OCI-LY1 (cell line): ENCODE results near the gene PARN.

Experiments used
- H2AFZ ChIP-seq: fragments of 200-600 bp; sonication (generic), shearing (Covaris generic); 2 replicates; pipeline ENCODE4 v1.6.0; 2014; ENCODE audit warnings: antibody characterized with exemption, mild to moderate bottlenecking, low read length
- H3F3A ChIP-seq: fragments of 200-600 bp; sonication (generic), shearing (Covaris generic); 2 replicates; pipeline ENCODE4 v1.6.0; 2014; ENCODE audit warnings: mild to moderate bottlenecking, antibody characterized with exemption, low read length, moderate library complexity; ENCODE audit not compliant: insufficient read depth
- H3K27ac ChIP-seq: fragments of 200-600 bp; sonication (generic); 2 replicates; pipeline ENCODE4 v1.5.1; 2014; ENCODE audit warnings: low read length, mixed run types, mild to moderate bottlenecking, low read depth; ENCODE audit not compliant: poor library complexity, severe bottlenecking
- H3K27me3 ChIP-seq: fragments of 200-600 bp; sonication (generic); 2 replicates; pipeline ENCODE4 v1.6.0; 2014; ENCODE audit warnings: antibody characterized with exemption, mild to moderate bottlenecking, low read length, moderate library complexity; ENCODE audit not compliant: insufficient read depth
- H3K36me3 ChIP-seq: fragments of 200-600 bp; sonication (generic); 2 replicates; pipeline ENCODE4 v1.6.1; 2014; ENCODE audit warnings: mild to moderate bottlenecking, antibody characterized with exemption, low read length, moderate library complexity, mixed read lengths; ENCODE audit not compliant: insufficient read depth
- H3K4me1 ChIP-seq: fragments of 200-600 bp; sonication (generic); 2 replicates; pipeline ENCODE4 v1.5.1; 2014; ENCODE audit warnings: mild to moderate bottlenecking, low read length, moderate library complexity; ENCODE audit not compliant: insufficient read depth, severe bottlenecking
- H3K4me2 ChIP-seq: fragments of 200-600 bp; sonication (generic), shearing (Covaris generic); 2 replicates; pipeline ENCODE4 v1.6.1; 2014; ENCODE audit warnings: low read length
- H3K4me3 ChIP-seq: fragments of 200-600 bp; sonication (generic); 2 replicates; pipeline ENCODE4 v1.5.1; 2014; ENCODE audit warnings: low read length, low read depth, mild to moderate bottlenecking, mixed read lengths; ENCODE audit not compliant: poor library complexity, severe bottlenecking
- H3K79me2 ChIP-seq: fragments of 200-600 bp; shearing (Covaris generic); 2 replicates; pipeline ENCODE4 v1.6.1; 2016; ENCODE audit warnings: mixed run types, low read length, mixed read lengths; ENCODE audit not compliant: insufficient read depth
- H3K9ac ChIP-seq: fragments of 200-600 bp; sonication (generic), shearing (Covaris generic); 2 replicates; pipeline ENCODE4 v1.6.1; 2014; ENCODE audit warnings: mild to moderate bottlenecking, low read length, mixed read lengths
- H3K9me2 ChIP-seq: fragments of 200-600 bp; sonication (generic), shearing (Covaris generic); 2 replicates; pipeline ENCODE4 v1.6.1; 2014; ENCODE audit warnings: low read depth, mild to moderate bottlenecking, low read length, mixed read lengths
- H3K9me3 ChIP-seq: fragments of 200-600 bp; shearing (Covaris generic); 2 replicates; pipeline ENCODE4 v1.6.1; 2014; ENCODE audit warnings: low read length, mixed read lengths
- H4K20me1 ChIP-seq: fragments of 200-600 bp; sonication (generic), shearing (Covaris generic); 2 replicates; pipeline ENCODE4 v1.6.0; 2016; ENCODE audit warnings: mild to moderate bottlenecking, low read length; ENCODE audit not compliant: insufficient read depth
- CTCF ChIP-seq: fragments of 200-600 bp; sonication (generic), shearing (Covaris generic); IDR thresholded peaks from 2 replicates; pipeline ENCODE4 v1.5.1; 2017; ENCODE audit warnings: mild to moderate bottlenecking, antibody characterized with exemption, low read length, moderate library complexity, mixed read lengths
- EZH2 ChIP-seq: fragments of 200-600 bp; sonication (generic), shearing (Covaris generic); IDR thresholded peaks from 2 replicates; pipeline ENCODE4 v1.8.0; 2017; ENCODE audit warnings: borderline replicate concordance, mixed run types, mild to moderate bottlenecking, antibody characterized with exemption, low read length, moderate library complexity, mixed read lengths

PARN gene

GRCh38 chr16:14415291-14415690, 214.8 kb downstream of the PARN start:
- no peaks in the 10 kb centered on the region for H4K20me1 ChIP-seq
- no peaks in the 10 kb centered on the region for H3K9me2 ChIP-seq
- no peak overlapping the region for H3K4me2 ChIP-seq
- no peak overlapping the region for H3K4me3 ChIP-seq
- no peak overlapping the region for H2AFZ ChIP-seq
- H3K9ac ChIP-seq = no peak overlapping the region
- no peaks in the 10 kb centered on the region for H3K9me3 ChIP-seq
- H3K79me2 ChIP-seq = no peaks in the 10 kb centered on the region
- H3K4me1 ChIP-seq = no peaks in the 10 kb centered on the region
- TF ChIP-seq CTCF (no peak), EZH2 (no peak)
- no peaks in the 10 kb centered on the region; the same call in 1 of the 2 replicates for H3K36me3 ChIP-seq
- no peaks in the 10 kb centered on the region for H3K27me3 ChIP-seq
- no peaks in the 10 kb centered on the region for H3F3A ChIP-seq
- H3K27ac ChIP-seq = no peak overlapping the region

- no peak for TF ChIP-seq EZH2
- no peak for TF ChIP-seq CTCF
- Histone ChIP-seq H3K4me1 (peaks cover 6% of the 10 kb centered on the region), H3K9me2 (no peaks in the 10 kb centered on the region), H3K79me2 (no peaks in the 10 kb centered on the region), H3F3A (no peaks in the 10 kb centered on the region), H3K36me3 (no peaks in the 10 kb centered on the region), H3K9ac (no peak overlapping the region), H3K27ac (no peak overlapping the region), H3K4me2 (no peak overlapping the region), H4K20me1 (no peaks in the 10 kb centered on the region), H3K27me3 (no peaks in the 10 kb centered on the region), H2AFZ (no peak overlapping the region), H3K4me3 (no peak overlapping the region), H3K9me3 (no peaks in the 10 kb centered on the region)
Observed at GRCh38 chr16:14409563-14409962, 220.5 kb downstream of the PARN start.

- H3K36me3 ChIP-seq = no peaks in the 10 kb centered on the region
- no peaks in the 10 kb centered on the region for H3K27me3 ChIP-seq
- no peak for TF ChIP-seq EZH2
- no peak for TF ChIP-seq CTCF
- H3K9ac ChIP-seq = no peak overlapping the region
- H3K4me2 ChIP-seq = no peak overlapping the region
- H3K4me3 ChIP-seq = no peak overlapping the region
- no peaks in the 10 kb centered on the region for H3K9me2 ChIP-seq
- no peaks in the 10 kb centered on the region for H4K20me1 ChIP-seq
- H2AFZ ChIP-seq = no peak overlapping the region
- H3K79me2 ChIP-seq = no peaks in the 10 kb centered on the region
- H3K4me1 ChIP-seq = peaks cover 6% of the 10 kb centered on the region
- no peak overlapping the region for H3K27ac ChIP-seq
- no peaks in the 10 kb centered on the region for H3K9me3 ChIP-seq
- no peaks in the 10 kb centered on the region for H3F3A ChIP-seq
Observed at GRCh38 chr16:14407786-14408399, 222.2 kb downstream of the PARN start.
